Measurements from ENCODE around the gene NRXN3.
A peak's percentile ranks its signal among the peaks of the same experiment; 100 is the strongest.

The NRXN3 gene

GRCh38 chr14:79483477-79484388, 1313.6 kb downstream of the NRXN3 start:
- DNase-seq = no peak
- in situ Hi-C loops (cut with HindIII; ENCODE audit: low pct_ligation_motif_present, low pct_unique_long_range_greater_than_20kb, low sequenced_read_pairs) = no loop called here

GRCh38 chr14:79487632-79488031, 1317.5 kb downstream of the NRXN3 start:
- DNase-seq = no peak

GRCh38 chr14:79491161-79491560, 1321.0 kb downstream of the NRXN3 start:
- in situ Hi-C loops (cut with HindIII; ENCODE audit: low pct_ligation_motif_present, low pct_unique_long_range_greater_than_20kb, low sequenced_read_pairs) = no loop called here
- no peak for DNase-seq

More at GRCh38 chr14:79487632-79488031, 1317.5 kb downstream of the NRXN3 start:
- in situ Hi-C loops (cut with HindIII; ENCODE audit: low pct_ligation_motif_present, low pct_unique_long_range_greater_than_20kb, low sequenced_read_pairs) = no loop called here

- DNase-seq = no peak
- in situ Hi-C loops (cut with HindIII; ENCODE audit: low pct_ligation_motif_present, low pct_unique_long_range_greater_than_20kb, low sequenced_read_pairs) = no loop called here
Measured at GRCh38 chr14:79493081-79493645, 1323.0 kb downstream of the NRXN3 start.

GRCh38 chr14:79496701-79497100, 1326.5 kb downstream of the NRXN3 start:
- in situ Hi-C loops (cut with HindIII; ENCODE audit: low pct_ligation_motif_present, low pct_unique_long_range_greater_than_20kb, low sequenced_read_pairs) = no loop called here
- no peak for DNase-seq

- DNase-seq = no peak
- in situ Hi-C loops (cut with HindIII; ENCODE audit: low pct_ligation_motif_present, low pct_unique_long_range_greater_than_20kb, low sequenced_read_pairs) = no loop called here
Measured at GRCh38 chr14:79500489-79500888, 1330.3 kb downstream of the NRXN3 start.

GRCh38 chr14:79502136-79502750, 1332.1 kb downstream of the NRXN3 start:
- in situ Hi-C loops (cut with HindIII; ENCODE audit: low pct_ligation_motif_present, low pct_unique_long_range_greater_than_20kb, low sequenced_read_pairs) = no loop called here

GRCh38 chr14:79502751-79503148, 1332.6 kb downstream of the NRXN3 start:
- no peak for DNase-seq
- in situ Hi-C loops (cut with HindIII; ENCODE audit: low pct_ligation_motif_present, low pct_unique_long_range_greater_than_20kb, low sequenced_read_pairs) = no loop called here

More at GRCh38 chr14:79502136-79502750, 1332.1 kb downstream of the NRXN3 start:
- DNase-seq = no peak

- DNase-seq = no peak
- in situ Hi-C loops (cut with HindIII; ENCODE audit: low pct_ligation_motif_present, low pct_unique_long_range_greater_than_20kb, low sequenced_read_pairs) = no loop called here
Measured at GRCh38 chr14:79510659-79511058, 1340.5 kb downstream of the NRXN3 start.

- in situ Hi-C loops (cut with HindIII; ENCODE audit: low pct_ligation_motif_present, low pct_unique_long_range_greater_than_20kb, low sequenced_read_pairs) = no loop called here
- no peak for DNase-seq
Measured at GRCh38 chr14:79511146-79511545, 1341.0 kb downstream of the NRXN3 start.

- in situ Hi-C loops (cut with HindIII; ENCODE audit: low pct_ligation_motif_present, low pct_unique_long_range_greater_than_20kb, low sequenced_read_pairs) = no loop called here
Measured at GRCh38 chr14:79513446-79513845, 1343.3 kb downstream of the NRXN3 start.

GRCh38 chr14:79514700-79515099, 1344.5 kb downstream of the NRXN3 start:
- in situ Hi-C loops (cut with HindIII; ENCODE audit: low pct_ligation_motif_present, low pct_unique_long_range_greater_than_20kb, low sequenced_read_pairs) = no loop called here
- peak; percentile 91 for DNase-seq

More at GRCh38 chr14:79513446-79513845, 1343.3 kb downstream of the NRXN3 start:
- no peak for DNase-seq

- DNase-seq = peak; percentile 37
- in situ Hi-C loops (cut with HindIII; ENCODE audit: low pct_ligation_motif_present, low pct_unique_long_range_greater_than_20kb, low sequenced_read_pairs) = no loop called here
Measured at GRCh38 chr14:79515158-79515557, 1345.0 kb downstream of the NRXN3 start.

- in situ Hi-C loops (cut with HindIII; ENCODE audit: low pct_ligation_motif_present, low pct_unique_long_range_greater_than_20kb, low sequenced_read_pairs) = no loop called here
- no peak for DNase-seq
Measured at GRCh38 chr14:79516009-79516408, 1345.8 kb downstream of the NRXN3 start.

- DNase-seq = no peak
- in situ Hi-C loops (cut with HindIII; ENCODE audit: low pct_ligation_motif_present, low pct_unique_long_range_greater_than_20kb, low sequenced_read_pairs) = no loop called here
Measured at GRCh38 chr14:79525416-79525815, 1355.2 kb downstream of the NRXN3 start.

GRCh38 chr14:79528828-79529416, 1358.7 kb downstream of the NRXN3 start:
- DNase-seq = no peak
- in situ Hi-C loops (cut with HindIII; ENCODE audit: low pct_ligation_motif_present, low pct_unique_long_range_greater_than_20kb, low sequenced_read_pairs) = no loop called here

GRCh38 chr14:79530555-79530954, 1360.4 kb downstream of the NRXN3 start:
- in situ Hi-C loops (cut with HindIII; ENCODE audit: low pct_ligation_motif_present, low pct_unique_long_range_greater_than_20kb, low sequenced_read_pairs) = no loop called here
- DNase-seq = no peak

- DNase-seq = no peak
- in situ Hi-C loops (cut with HindIII; ENCODE audit: low pct_ligation_motif_present, low pct_unique_long_range_greater_than_20kb, low sequenced_read_pairs) = no loop called here
Measured at GRCh38 chr14:79534703-79535353, 1364.7 kb downstream of the NRXN3 start.

- no peak for DNase-seq
- in situ Hi-C loops (cut with HindIII; ENCODE audit: low pct_ligation_motif_present, low pct_unique_long_range_greater_than_20kb, low sequenced_read_pairs) = no loop called here
Measured at GRCh38 chr14:79540394-79540793, 1370.2 kb downstream of the NRXN3 start.

All from ACHN (cell line).